EH (cell line): ENCODE data around the gene SF3A1.

Experiments used
- DNase-seq: peaks from one replicate; pipeline ENCODE4 v3.0.0-alpha.2; 2015; ENCODE audit warnings: low read depth

Gene SF3A1

DNA sequence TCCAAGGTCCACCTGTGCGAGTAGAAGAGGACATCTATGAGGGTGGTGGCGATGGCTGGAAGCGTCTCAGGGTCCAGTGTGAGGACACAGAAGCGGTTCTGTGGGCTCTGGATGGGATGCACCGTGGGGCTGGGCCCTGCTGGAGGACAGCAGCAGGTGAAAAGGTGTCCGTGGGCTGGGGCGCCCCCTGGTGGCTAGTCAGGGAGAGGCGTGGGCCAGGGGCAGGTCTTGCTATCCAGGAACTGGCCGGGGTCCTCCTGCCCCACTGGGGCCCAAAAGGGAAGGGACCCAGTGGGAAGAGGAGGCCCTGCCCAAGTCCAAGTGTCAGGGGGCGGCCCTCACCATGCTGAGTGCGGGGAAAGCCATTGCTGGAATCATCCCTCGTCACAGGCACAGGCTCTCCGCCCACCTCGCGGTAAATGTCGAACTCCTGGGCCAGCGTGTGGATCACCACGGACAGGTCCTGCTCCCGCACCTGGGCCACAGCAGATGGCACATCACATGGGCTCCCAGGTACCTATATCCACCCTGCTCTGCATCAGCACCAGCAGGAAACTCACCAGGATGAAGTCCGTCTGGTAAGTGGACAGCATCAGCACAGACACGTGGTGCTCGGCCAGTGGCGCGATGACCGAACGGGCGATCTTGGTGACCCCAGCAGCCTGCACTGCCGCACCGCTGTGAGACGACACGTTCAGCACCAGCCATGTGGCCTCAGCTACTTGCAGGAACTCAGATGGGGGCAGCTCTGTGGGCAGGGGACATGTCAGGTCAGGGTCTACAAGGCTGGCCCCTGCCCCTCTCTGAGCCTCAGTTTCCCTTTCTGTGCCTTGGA lies 69.7 kb downstream of the SF3A1 start:
- peak; percentile 53 for DNase-seq

DNA sequence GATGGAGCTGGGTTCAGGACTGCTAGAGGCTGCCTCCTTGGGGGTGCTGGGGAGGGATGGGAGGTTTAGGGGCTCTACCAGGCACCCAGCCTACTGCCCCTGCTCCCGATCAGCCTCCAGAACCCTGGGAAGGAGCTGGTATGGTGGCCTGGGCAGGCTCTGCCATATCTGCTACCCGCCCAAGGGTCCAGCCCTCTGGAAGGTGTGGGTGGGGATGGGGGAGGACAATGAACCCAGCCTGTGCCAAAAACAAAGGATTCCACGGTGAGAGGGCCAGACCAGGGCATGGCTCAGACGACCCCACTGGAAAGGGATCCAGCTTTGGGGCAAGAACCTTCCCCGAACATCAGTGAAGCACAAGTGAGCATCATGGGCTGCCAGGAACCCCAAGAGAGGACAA lies 70.4 kb downstream of the SF3A1 start:
- DNase-seq: no peak

DNA sequence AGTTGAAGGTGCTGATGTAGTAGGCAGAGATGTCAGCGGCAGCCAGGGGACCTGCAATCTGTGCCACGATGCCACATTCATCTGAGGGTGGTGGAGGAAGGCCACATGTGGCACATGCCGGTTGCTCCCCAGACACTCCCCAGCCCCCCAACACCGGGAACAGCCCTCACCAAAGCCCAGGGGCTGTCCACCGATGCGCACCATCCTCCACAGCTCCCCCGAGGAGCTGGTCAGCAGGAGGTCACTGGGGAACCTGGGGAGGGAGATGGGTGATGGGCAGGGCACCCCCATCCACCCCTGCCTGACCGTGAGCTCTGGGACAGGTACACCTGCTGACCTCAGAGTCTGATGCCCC lies 70.9 kb downstream of the SF3A1 start:
- no peak for DNase-seq

DNA sequence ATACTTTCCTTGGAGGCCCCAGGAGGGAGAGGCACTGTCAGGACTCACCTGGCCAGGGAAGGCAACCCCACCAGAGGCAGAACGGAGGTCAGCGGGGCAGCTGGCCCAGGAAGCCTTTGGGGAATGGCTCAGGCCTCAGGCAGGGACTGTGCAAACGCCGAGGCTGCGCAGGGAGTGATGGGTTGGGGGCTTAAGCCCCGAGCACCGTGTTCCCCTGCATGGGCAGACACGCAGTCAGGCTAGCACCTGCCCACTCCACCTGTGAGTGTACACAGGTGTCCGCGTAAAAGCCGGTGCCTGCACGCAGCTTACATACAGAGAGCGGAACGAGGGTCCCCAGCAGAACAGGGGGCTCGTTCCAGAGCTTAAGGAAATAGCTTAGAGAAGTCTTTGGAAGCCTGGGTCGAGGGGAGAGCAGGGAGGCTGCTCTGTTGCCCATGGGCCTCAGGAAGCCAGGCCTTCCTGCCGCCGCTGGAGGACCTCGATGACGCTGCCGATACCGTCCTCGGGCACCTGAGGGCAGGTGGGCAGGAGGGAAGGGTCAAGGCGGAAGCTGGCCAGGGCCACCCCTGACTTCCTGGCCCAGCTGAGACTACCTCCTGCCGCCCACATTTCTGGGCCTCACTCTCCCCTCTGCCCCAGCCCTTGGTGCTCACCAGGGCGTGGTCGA lies 71.4 kb downstream of the SF3A1 start:
- no peak for DNase-seq

DNA sequence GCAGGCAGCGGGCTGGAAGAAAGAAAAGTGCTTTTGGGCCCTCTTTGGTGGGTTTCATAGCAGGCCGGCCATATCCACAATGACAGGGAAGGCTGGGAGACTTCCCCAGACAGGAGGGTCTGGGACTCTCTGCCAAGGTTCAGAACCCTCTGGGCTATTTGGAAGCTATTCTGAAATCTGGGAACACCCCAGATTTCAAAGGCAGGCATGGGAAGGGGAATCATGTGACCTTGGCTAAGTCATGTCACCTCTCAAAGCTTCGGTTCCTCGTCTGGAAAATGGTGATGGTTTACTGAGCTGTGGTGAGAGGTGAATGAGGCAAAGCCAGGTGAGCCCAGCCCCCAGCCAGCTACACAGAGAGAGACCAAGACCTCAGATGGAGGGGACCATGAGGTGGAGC lies 72.0 kb downstream of the SF3A1 start:
- no peak for DNase-seq

DNA sequence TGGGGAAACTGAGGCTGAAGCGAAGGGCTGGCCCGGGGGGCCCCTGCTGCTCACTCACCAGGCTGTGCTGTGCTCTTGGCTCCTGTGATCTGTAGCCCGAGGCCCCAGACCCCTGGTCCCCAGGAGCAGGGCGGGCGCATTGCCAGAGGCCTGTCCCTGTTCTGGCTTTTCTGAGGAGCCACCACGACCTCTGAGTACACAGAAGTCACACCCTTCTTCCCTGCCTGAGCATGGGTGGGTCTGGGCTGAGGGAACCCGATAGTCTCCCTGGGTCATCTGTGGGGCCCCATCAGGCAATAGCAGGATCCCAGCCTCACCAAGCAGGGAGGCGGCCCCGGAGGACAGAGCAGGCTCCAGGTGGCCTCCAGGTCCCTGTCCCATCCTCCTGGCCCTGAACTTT lies 72.5 kb downstream of the SF3A1 start:
- no peak for DNase-seq

DNA sequence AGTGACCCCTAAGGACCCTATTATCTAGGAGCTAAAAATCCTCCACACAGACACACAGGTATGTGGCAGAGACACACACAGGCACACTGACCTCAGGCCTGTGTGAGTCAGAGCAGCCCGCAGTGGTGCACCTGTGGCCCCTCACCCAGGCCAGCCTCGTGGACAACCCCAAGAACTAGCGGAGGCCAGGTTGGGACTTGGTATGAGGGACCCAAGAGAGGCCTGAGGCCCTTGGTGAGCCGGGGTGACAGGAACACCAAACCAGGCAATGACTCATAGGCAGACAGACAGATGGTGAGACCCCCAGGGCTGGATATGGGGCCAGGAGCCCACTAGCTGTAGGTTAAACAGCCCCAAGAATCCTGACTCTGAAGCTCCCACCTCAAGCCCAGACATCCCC lies 73.4 kb downstream of the SF3A1 start:
- no peak for DNase-seq

DNA sequence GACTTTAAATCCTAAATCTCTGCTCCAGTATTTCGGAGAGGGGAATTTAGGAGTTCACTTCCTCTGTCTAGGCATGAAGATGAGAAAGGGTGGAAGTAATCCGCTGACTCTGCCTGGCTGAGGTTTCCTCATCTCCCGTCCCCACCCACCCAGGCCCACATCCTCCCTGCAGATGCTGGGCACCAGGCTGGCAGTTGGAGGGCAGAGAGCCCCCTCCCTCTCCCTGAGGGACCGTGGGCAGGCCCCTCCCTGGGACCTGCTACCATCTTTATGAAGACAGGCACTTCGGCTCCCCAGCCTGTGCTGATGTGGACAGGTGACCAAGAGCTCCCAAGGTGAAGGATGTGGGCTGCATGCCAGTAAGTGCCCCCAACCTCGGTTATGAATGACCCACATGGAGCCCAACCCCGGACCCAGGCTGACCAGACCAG lies 74.1 kb downstream of the SF3A1 start:
- DNase-seq: no peak
